Measurements from ENCODE around the gene C3orf20.

The C3orf20 gene

GRCh38 chr3:14674841-14675240 is at the start of gene C3orf20:
C3orf20 (plus strand) TSS chr3:14675141; CDS start chr3:14682714, 7,573 bp downstream.
- no peak for TF ChIP-seq TCF12 (IDR thresholded peaks at IDR 0.05; ENCODE audit: low read depth)
- TF ChIP-seq CEBPB (IDR thresholded peaks at IDR 0.05): no peak
- TF ChIP-seq FOXM1 (IDR thresholded peaks at IDR 0.05; ENCODE audit: borderline replicate concordance, low read depth): no peak
- TF ChIP-seq CREB1 (IDR thresholded peaks at IDR 0.05; ENCODE audit: low read depth): no peak
- TF ChIP-seq NFIC (IDR thresholded peaks at IDR 0.05): no peak
- TF ChIP-seq TAF1 (IDR thresholded peaks at IDR 0.05; ENCODE audit: low read depth): no peak
- no peak for TF ChIP-seq MAX (IDR thresholded peaks at IDR 0.05)
- TF ChIP-seq ZBTB7A (IDR thresholded peaks at IDR 0.05; ENCODE audit: low read depth): no peak
- no peak for TF ChIP-seq EP300 (IDR thresholded peaks at IDR 0.05; ENCODE audit: borderline replicate concordance)
- TF ChIP-seq RAD21 (IDR thresholded peaks at IDR 0.05; ENCODE audit: low read depth): no peak
- TF ChIP-seq YY1 (IDR thresholded peaks at IDR 0.05; ENCODE audit: low read depth): no peak
- no peak for TF ChIP-seq EGR1 (IDR thresholded peaks at IDR 0.05)

DNA sequence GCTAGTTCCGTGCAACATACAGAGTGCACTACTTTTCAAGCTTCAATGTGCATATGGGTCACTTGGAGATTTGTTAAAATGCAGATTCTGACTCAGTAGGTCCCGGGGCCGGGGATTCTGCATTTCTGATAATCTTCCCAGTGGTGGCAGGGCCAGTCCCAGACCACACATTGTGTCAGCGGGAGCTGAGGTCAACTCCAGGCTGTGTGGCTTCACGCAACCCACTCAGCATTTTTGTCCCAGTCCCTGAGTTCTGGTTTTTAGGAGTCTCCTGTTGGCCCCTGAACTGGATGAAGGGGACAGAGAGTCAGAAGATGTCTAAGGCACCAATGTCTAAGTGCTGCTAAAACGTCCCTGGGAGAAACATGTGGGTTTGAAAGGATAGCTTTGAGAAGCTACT is 49.5 kb upstream of the C3orf20 start:
- TF ChIP-seq RAD21 (IDR thresholded peaks at IDR 0.05; ENCODE audit: low read depth) (no peak), CEBPB (IDR thresholded peaks at IDR 0.05) (no peak), YY1 (IDR thresholded peaks at IDR 0.05; ENCODE audit: low read depth) (no peak), EP300 (IDR thresholded peaks at IDR 0.05; ENCODE audit: borderline replicate concordance) (no peak), TCF12 (IDR thresholded peaks at IDR 0.05; ENCODE audit: low read depth) (no peak), MAX (IDR thresholded peaks at IDR 0.05) (no peak), EGR1 (IDR thresholded peaks at IDR 0.05) (no peak), NFIC (IDR thresholded peaks at IDR 0.05) (no peak), FOXM1 (IDR thresholded peaks at IDR 0.05; ENCODE audit: borderline replicate concordance, low read depth) (no peak), CREB1 (IDR thresholded peaks at IDR 0.05; ENCODE audit: low read depth) (no peak), TEAD4 (IDR thresholded peaks at IDR 0.05) (no peak), ZBTB7A (IDR thresholded peaks at IDR 0.05; ENCODE audit: low read depth) (no peak)
- TF ChIP-seq, protein P1, sequence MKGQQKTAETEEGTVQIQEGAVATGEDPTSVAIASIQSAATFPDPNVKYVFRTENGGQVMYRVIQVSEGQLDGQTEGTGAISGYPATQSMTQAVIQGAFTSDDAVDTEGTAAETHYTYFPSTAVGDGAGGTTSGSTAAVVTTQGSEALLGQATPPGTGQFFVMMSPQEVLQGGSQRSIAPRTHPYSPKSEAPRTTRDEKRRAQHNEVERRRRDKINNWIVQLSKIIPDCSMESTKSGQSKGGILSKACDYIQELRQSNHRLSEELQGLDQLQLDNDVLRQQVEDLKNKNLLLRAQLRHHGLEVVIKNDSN (IDR thresholded peaks at IDR 0.05): no peak
- TF ChIP-seq, protein P2, sequence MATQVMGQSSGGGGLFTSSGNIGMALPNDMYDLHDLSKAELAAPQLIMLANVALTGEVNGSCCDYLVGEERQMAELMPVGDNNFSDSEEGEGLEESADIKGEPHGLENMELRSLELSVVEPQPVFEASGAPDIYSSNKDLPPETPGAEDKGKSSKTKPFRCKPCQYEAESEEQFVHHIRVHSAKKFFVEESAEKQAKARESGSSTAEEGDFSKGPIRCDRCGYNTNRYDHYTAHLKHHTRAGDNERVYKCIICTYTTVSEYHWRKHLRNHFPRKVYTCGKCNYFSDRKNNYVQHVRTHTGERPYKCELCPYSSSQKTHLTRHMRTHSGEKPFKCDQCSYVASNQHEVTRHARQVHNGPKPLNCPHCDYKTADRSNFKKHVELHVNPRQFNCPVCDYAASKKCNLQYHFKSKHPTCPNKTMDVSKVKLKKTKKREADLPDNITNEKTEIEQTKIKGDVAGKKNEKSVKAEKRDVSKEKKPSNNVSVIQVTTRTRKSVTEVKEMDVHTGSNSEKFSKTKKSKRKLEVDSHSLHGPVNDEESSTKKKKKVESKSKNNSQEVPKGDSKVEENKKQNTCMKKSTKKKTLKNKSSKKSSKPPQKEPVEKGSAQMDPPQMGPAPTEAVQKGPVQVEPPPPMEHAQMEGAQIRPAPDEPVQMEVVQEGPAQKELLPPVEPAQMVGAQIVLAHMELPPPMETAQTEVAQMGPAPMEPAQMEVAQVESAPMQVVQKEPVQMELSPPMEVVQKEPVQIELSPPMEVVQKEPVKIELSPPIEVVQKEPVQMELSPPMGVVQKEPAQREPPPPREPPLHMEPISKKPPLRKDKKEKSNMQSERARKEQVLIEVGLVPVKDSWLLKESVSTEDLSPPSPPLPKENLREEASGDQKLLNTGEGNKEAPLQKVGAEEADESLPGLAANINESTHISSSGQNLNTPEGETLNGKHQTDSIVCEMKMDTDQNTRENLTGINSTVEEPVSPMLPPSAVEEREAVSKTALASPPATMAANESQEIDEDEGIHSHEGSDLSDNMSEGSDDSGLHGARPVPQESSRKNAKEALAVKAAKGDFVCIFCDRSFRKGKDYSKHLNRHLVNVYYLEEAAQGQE (IDR thresholded peaks at IDR 0.05; ENCODE audit: low read depth): no peak

DNA sequence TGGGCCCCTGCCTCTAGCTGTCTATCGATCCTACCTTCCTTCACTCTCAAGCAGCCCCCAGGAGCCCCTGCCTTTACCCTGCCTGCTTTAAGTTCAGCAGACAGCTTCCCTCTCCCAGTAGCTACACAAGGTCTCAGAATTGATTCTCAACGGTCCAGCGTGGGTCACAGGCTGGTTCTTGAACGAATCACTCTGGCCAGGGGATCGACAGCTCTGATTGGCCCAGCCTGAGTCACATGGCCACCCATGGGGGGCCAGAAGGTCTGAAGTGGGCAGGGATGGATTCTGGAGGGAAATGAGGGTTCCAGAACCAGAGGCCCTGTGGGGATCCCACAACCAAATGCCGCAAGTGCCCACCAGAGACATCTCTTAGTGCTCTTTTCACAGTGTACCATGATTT is 47.1 kb upstream of the C3orf20 start:
- TF ChIP-seq, protein P1 (IDR thresholded peaks at IDR 0.05): peak; percentile 44; the same call in 1 of the 2 replicates
- no peak for TF ChIP-seq CEBPB (IDR thresholded peaks at IDR 0.05)

DNA sequence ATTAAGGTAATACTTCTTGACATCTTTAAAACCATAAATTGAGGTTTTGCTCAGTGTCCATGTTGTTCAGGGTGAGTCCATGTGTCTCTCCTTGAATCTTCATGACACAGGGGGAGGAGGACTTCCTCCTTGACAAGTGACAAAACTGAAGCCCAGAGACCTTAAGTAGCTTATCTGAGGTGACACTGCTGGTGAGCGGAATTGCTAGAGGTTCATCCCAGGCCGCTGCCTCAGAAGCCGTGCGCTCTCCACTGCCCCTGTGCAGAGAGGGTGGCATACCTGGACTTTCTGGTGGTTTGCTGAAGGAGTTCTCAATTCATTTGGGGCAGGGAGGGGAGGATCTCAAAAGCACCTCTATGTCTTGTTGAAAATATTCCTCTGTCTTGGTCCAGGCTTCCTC is 46.5 kb upstream of the C3orf20 start:
- TF ChIP-seq YY1 (IDR thresholded peaks at IDR 0.05; ENCODE audit: low read depth) (no peak), CEBPB (IDR thresholded peaks at IDR 0.05) (no peak), EP300 (IDR thresholded peaks at IDR 0.05; ENCODE audit: borderline replicate concordance) (no peak), FOXM1 (IDR thresholded peaks at IDR 0.05; ENCODE audit: borderline replicate concordance, low read depth) (no peak), MAX (IDR thresholded peaks at IDR 0.05) (no peak), TAF1 (IDR thresholded peaks at IDR 0.05; ENCODE audit: low read depth) (no peak), NFIC (IDR thresholded peaks at IDR 0.05) (no peak), CREB1 (IDR thresholded peaks at IDR 0.05; ENCODE audit: low read depth) (no peak), EGR1 (IDR thresholded peaks at IDR 0.05) (no peak)
- TF ChIP-seq, protein P1 (IDR thresholded peaks at IDR 0.05): no peak

DNA sequence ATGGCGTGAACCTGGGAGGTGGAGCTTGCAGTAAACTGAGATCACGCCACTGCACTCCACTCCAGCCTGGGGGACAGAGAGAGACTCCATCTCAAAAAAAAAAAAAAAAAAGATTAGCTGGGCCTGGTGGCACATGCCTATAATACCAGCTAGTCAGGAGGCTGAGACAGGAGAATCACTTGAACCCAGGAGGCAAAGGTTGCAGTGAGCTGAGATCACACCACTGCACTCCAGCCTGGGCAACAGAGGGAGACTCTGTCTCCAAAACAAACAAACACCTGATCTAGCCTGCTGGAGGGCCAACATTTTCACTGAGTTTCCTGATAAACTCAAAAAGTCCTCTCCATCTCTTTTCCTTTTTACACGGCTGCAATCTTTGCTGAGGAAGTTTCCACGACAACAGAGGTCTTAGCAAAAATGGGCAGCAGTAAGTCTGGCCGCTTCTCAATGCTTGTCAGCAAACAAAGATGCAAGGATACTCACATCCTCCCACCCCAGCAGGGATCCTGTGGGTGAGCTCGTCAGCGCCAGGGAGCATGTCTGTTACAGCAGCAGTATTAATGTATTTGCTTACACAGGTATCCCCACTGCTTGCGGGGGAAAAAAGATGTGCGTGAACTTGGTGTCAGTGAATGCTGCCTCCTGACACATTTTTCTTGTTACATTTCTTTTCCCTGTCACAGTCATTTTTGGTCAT is 44.4 kb upstream of the C3orf20 start:
- no peak for TF ChIP-seq RAD21 (IDR thresholded peaks at IDR 0.05; ENCODE audit: low read depth)
- TF ChIP-seq, protein P1 (IDR thresholded peaks at IDR 0.05): no peak
- TF ChIP-seq TEAD4 (IDR thresholded peaks at IDR 0.05): no peak
- TF ChIP-seq FOXM1 (IDR thresholded peaks at IDR 0.05; ENCODE audit: borderline replicate concordance, low read depth): no peak
- no peak for TF ChIP-seq EP300 (IDR thresholded peaks at IDR 0.05; ENCODE audit: borderline replicate concordance)
- TF ChIP-seq TAF1 (IDR thresholded peaks at IDR 0.05; ENCODE audit: low read depth): no peak
- no peak for TF ChIP-seq TCF12 (IDR thresholded peaks at IDR 0.05; ENCODE audit: low read depth)
- no peak for TF ChIP-seq CREB1 (IDR thresholded peaks at IDR 0.05; ENCODE audit: low read depth)
- TF ChIP-seq ZBTB7A (IDR thresholded peaks at IDR 0.05; ENCODE audit: low read depth): no peak
- no peak for TF ChIP-seq CEBPB (IDR thresholded peaks at IDR 0.05)
- TF ChIP-seq, protein P2 (IDR thresholded peaks at IDR 0.05; ENCODE audit: low read depth): no peak
- TF ChIP-seq NFIC (IDR thresholded peaks at IDR 0.05): no peak
- no peak for TF ChIP-seq YY1 (IDR thresholded peaks at IDR 0.05; ENCODE audit: low read depth)
- no peak for TF ChIP-seq EGR1 (IDR thresholded peaks at IDR 0.05)
- no peak for TF ChIP-seq MAX (IDR thresholded peaks at IDR 0.05)

Data from Ishikawa (cell line).